Panc1 (cell line): ENCODE measurements around the gene DZIP3. TPM values are rescaled to one million over a fixed set of nuclear protein-coding genes. Genes with fewer than 3 reads are reported as not detected.

Experiments
- ATAC-seq: fragments of 200-7000 bp; cut with Tn5 transposase; 2 replicates; pipeline ENCODE4 v1.9.1; 2020; ENCODE audit warnings: mild to moderate bottlenecking, moderate library complexity
- BruUV-seq: library from RNA; stranded (reverse); fragments of 400-500 nt; replicated peaks from 2 replicates; lab custom pipeline; 2021; lab: Mats Ljungman, UMichigan
- CTCF ChIA-PET: fragments of 300-600 bp; sonication (Branson Sonifier 250); formaldehyde crosslinking; loops from one replicate; lab custom pipeline; 2022; ENCODE audit warnings: antibody characterized with exemption; lab: Charles Lee
- POLR2A ChIA-PET: fragments of 300-600 bp; sonication (Branson Sonifier 250); formaldehyde crosslinking; loops from one replicate; lab custom pipeline; 2022; ENCODE audit warnings: antibody characterized with exemption; lab: Charles Lee
- DNase-seq: peaks from one replicate; pipeline ENCODE4 v3.0.0-alpha.2; 2010; ENCODE audit warnings: low read depth, low spot score
- H3K27ac ChIP-seq: 2 replicates; pipeline ENCODE4 v1.5.1; 2011; ENCODE audit warnings: mild to moderate bottlenecking, low read length, inconsistent platforms
- H3K27me3 ChIP-seq: fragments of 200-500 bp; sonication (Bioruptor generic); 2 replicates; pipeline ENCODE4 v1.6.0; 2014; ENCODE audit warnings: low read length, inconsistent platforms; ENCODE audit not compliant: control insufficient read depth, insufficient read depth
- H3K36me3 ChIP-seq: fragments of 200-500 bp; sonication (Bioruptor generic); 2 replicates; pipeline ENCODE4 v1.5.1; 2014; ENCODE audit warnings: inconsistent platforms, mild to moderate bottlenecking, low read length, moderate library complexity; ENCODE audit not compliant: control insufficient read depth, insufficient read depth
- H3K4me1 ChIP-seq: 2 replicates; pipeline ENCODE4 v1.5.1; 2011; ENCODE audit warnings: inconsistent platforms, mild to moderate bottlenecking, low read length, moderate library complexity; ENCODE audit not compliant: control insufficient read depth, insufficient read depth
- H3K4me3 ChIP-seq, 2 experiments: 2 replicates each; pipeline ENCODE4 v1.5.1; 2011 to 2012; ENCODE audit warnings: low read depth in 2 of 2, low read length in 2 of 2, mild to moderate bottlenecking in 2 of 2, inconsistent platforms in 1 of 2, moderate library complexity in 1 of 2
- H3K9me3 ChIP-seq: fragments of 200-500 bp; sonication (Bioruptor generic); 2 replicates; pipeline ENCODE4 v1.5.1; 2014; ENCODE audit warnings: low read depth, mild to moderate bottlenecking, inconsistent platforms, low read length, moderate library complexity; ENCODE audit not compliant: control insufficient read depth, insufficient read depth
- CTCF ChIP-seq: fragments of 450-650 bp; IDR thresholded peaks from 2 replicates; pipeline ENCODE4 v1.5.1; 2017; ENCODE audit warnings: mild to moderate bottlenecking
- POLR2AphosphoS5 ChIP-seq: IDR thresholded peaks from 2 replicates; pipeline ENCODE4 v1.6.1; 2012; ENCODE audit warnings: mild to moderate bottlenecking, low read depth, low read length, moderate library complexity
- REST ChIP-seq, 2 experiments: IDR thresholded peaks; 2 replicates each; pipeline ENCODE4 v1.6.1; 2011 to 2012; ENCODE audit warnings: low read depth in 2 of 2, control low read depth in 1 of 2, low read length in 1 of 2, mild to moderate bottlenecking in 1 of 2, moderate library complexity in 1 of 2; ENCODE audit not compliant: insufficient read depth in 1 of 2
- SIN3A ChIP-seq: IDR thresholded peaks from 2 replicates; pipeline ENCODE4 v1.6.1; 2012; ENCODE audit warnings: low read depth, mild to moderate bottlenecking, low read length, moderate library complexity, borderline replicate concordance; ENCODE audit not compliant: insufficient read depth
- TCF7L2 ChIP-seq: IDR thresholded peaks from 2 replicates; pipeline ENCODE4 v1.6.1; 2011; ENCODE audit warnings: mild to moderate bottlenecking, low read depth, low read length, inconsistent platforms
- in situ Hi-C: cut with HindIII; loops from 2 replicates; pipeline ENCODE4 v1.10.0; 2016; ENCODE audit warnings: low sequenced_read_pairs, low pct_unique_long_range_greater_than_20kb
- intact Hi-C: fragments of 100-400 bp; cut with micrococcal nuclease; formaldehyde crosslinking; loops from one replicate; pipeline ENCODE4 v1.10.0; 2022; ENCODE audit not compliant: unreplicated experiment
- total RNA-seq: library from RNA; stranded (reverse); gene quantifications from one replicate; pipeline ENCODE4 v1.2.1, GENCODE V29; 2021; ENCODE audit not compliant: unreplicated experiment

Gene DZIP3
- total RNA-seq, 1 experiment from 2014 or later, result 30.9 TPM

- BruUV-seq, result no TSS peak
- in situ Hi-C loops, result no loop called here
- no peak overlapping the region for H3K4me3 ChIP-seq
- intact Hi-C loops, result no loop called here
- no peak for DNase-seq
- no peak for ATAC-seq
- ChIA-PET CTCF (no interaction called here), POLR2A (no interaction called here)
- TF ChIP-seq REST (IDR thresholded peaks at IDR 0.05; ENCODE audit: insufficient read depth in 1 of 2, low read depth in 2 of 2, low read length in 1 of 2) (no peak), CTCF (no peak), POLR2AphosphoS5 (no peak), TCF7L2 (no peak), SIN3A (no peak)
- H3K27ac ChIP-seq, result no peak overlapping the region
- H3K4me1 ChIP-seq, result peaks cover 3% of the 10 kb centered on the region
- peaks cover 75% of the 10 kb centered on the region for H3K36me3 ChIP-seq
- no peaks in the 10 kb centered on the region for H3K9me3 ChIP-seq
- H3K27me3 ChIP-seq, result no peaks in the 10 kb centered on the region
Observed at GRCh38 chr3:108554229-108554628, 35.3 kb upstream of the DZIP3 start.

- intact Hi-C loops (no loop called here), in situ Hi-C loops (no loop called here)
- no peak for TF ChIP-seq SIN3A
- no peak for TF ChIP-seq TCF7L2
- TF ChIP-seq CTCF, result no peak
- ATAC-seq (no peak), DNase-seq (no peak)
- peaks cover 69% of the 10 kb centered on the region for H3K36me3 ChIP-seq
- H3K9me3 ChIP-seq, result no peaks in the 10 kb centered on the region
- peak overlapping the region; percentile 53; the same call in 1 of the 2 replicates for H3K27ac ChIP-seq
- H3K27me3 ChIP-seq, result no peaks in the 10 kb centered on the region
- BruUV-seq, result no TSS peak
- ChIA-PET CTCF (no interaction called here), POLR2A (interaction anchor here (0.5 kb wide), 1 partner anchor 15 kb away, joined by 3 read pairs; no protein-coding TSS in a partner anchor)
- H3K4me3 ChIP-seq, result no peak overlapping the region
- H3K4me1 ChIP-seq, result peaks cover 3% of the 10 kb centered on the region
Observed at GRCh38 chr3:108554913-108555571, 34.5 kb upstream of the DZIP3 start.
